SK-MEL-5 (cell line): ENCODE results near the gene MAP2K3. TPM values are rescaled to one million over a fixed set of nuclear protein-coding genes. Genes with fewer than 3 reads are reported as not detected.
"Not testable (repeated sequence)": the region's sequence is repeated elsewhere in the genome, so short reads cannot be mapped to it uniquely, and the experiment has no call there.

Source experiments
- DNase-seq: peaks from one replicate; pipeline ENCODE4 v3.0.0-alpha.2; 2016; ENCODE audit warnings: low read depth, low spot score
- in situ Hi-C: cut with HindIII; loops from 2 replicates; pipeline ENCODE4 v1.10.0; 2016; ENCODE audit warnings: low sequenced_read_pairs, high pct_unique_total_duplicates, low pct_unique_long_range_greater_than_20kb
- total RNA-seq: library from RNA; depleted of rRNA; stranded (reverse); fragments of >200 nt; shearing (Covaris generic); gene quantifications from 2 replicates; pipeline ENCODE4 v1.2.3, GENCODE V29; 2014

The MAP2K3 gene
- total RNA-seq, 1 experiment from 2014 or later = 28.7 TPM

- in situ Hi-C loops, DNase-seq: not testable (repeated sequence)
Observed at GRCh38 chr17:21336541-21337294, 52.2 kb downstream of the MAP2K3 start.

GRCh38 chr17:21337981-21338625 lies 53.6 kb downstream of the MAP2K3 start:
- in situ Hi-C loops, DNase-seq: not testable (repeated sequence)

DNA sequence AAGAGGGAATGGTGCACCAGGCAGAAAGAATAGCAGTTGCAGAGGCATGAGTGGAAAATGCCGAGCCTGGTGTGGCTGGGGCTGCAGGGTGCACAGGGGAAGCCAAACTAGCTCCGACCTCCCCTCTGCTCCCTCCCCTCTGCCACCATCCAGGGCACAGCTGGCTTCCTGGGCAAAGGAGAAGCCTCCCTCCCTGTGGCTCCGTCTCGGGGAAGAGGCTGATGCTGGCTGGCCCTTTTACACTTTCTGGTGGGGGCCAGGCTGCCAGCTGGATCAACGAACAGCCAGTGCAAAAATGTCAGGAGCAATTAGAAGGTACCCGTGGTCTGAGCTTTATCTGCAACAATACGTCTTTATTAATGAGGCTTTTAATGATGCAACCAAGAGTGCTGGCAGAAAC lies 54.5 kb downstream of the MAP2K3 start:
- in situ Hi-C loops = no loop called here
- DNase-seq = no peak

GRCh38 chr17:21339571-21339970 lies 55.1 kb downstream of the MAP2K3 start:
- in situ Hi-C loops, DNase-seq: not testable (repeated sequence)

DNA sequence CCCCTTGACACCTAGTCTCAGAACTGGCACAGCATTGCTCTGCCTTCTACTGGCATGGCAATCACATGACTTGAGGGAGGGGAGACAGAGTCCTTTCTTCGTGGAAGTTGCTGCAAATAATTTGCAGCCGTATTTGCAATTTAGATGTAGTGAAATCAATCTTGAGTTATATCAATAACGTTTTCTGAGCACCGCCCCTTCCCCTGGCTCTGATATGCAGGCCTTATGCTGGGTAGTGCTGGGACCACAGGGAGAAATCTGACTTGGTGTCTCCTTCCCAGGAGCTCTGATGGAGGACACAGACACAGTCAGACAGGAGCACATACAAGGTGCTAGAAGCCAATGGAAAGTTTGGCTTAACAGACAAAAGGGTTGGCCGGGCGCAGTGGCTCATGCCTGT lies 55.9 kb downstream of the MAP2K3 start:
- DNase-seq, in situ Hi-C loops: not testable (repeated sequence)

- not testable (repeated sequence) for DNase-seq
Observed at GRCh38 chr17:21341279-21341678, 56.8 kb downstream of the MAP2K3 start.

DNA sequence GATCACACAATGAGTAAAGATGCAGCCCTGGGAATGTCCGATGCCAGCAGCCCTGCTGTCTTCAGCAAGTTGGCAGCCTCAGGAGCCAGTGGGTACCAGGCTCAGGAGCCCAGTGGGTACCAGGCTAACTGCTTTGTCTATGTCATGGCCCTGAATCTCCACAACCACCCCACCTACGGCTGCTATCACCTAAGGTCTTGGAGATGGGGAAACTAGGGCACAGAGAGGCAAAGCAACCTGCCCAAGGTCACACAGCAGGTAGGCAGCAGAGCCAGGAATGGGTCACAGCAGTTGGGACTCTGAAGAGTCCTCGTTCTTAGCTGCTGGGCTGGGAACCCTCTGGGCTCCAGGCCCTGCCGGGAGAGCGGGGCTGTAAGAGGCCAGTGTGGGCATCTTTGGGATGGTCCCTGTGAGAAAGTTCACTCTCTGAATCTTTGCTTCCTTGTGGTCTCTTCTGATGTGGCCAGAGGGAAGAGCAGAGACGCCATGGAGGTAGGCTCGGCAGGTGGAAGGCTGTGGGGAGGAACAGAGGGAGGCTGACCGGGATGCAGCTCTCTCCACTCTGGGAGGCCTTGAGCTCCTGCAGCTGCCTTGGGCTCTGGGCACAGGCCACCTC lies 57.5 kb downstream of the MAP2K3 start:
- DNase-seq, in situ Hi-C loops: not testable (repeated sequence)

More at GRCh38 chr17:21341279-21341678, 56.8 kb downstream of the MAP2K3 start:
- in situ Hi-C loops = not testable (repeated sequence)

DNA sequence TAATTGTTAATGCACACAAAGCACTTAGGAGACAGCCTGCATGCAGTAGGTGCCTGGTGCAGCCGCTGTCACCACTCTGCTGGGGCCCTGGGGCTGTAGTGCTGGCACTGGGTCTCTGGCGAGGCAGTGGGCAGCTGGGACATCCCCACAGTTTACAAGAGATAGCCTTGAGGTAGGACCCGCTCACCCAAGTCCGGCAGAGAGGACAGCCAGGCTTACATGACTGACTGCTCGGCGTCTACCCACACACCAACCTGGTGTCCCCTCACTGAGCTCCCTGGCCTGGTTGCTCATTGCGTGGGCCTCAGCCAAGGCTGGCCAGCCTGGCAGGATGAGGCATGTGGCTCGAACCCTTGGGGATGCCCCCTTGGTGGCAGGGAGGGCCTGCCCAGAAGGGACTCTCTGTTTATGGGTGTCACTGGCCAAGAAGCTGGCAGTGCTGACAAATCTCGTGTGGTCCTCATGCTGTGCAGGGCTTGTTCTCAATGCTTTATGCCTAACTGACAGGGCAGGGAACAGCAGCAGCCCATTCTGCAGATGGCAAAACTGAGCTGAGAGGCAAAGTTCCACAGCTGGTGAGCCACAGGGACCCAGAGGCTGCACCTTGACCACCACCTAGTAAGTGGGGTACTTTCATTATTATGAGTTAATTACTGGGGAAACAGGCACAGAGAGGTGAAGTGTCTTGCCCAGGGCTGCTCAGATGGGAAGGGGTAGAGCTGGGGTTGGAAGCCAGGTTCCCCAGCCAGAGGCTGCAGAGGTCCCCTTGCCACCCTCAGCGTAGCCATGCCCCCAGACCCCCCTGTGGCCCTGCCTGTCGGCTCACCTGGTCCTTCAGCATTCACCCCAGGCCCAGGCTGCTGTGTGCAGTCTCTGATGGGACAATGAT lies 58.8 kb downstream of the MAP2K3 start:
- in situ Hi-C loops, DNase-seq: not testable (repeated sequence)

DNA sequence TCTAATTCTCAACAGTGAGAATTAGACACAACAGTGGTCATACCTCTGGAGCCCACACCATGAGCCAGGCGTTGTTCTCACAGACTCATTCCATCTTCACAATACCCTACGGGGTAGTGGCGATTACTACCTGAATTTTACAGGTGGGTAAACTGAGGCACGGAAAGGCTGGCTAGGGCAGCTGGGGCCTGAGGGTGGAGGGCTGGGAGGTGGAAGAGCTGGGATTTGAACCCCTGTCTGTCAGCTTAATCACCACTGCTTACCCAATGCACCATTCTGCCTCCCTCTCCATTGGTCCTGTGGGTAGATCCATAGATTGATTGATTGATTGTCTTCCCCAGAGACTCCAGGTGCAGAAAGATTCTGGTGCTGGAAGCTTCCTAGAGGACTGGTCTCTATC lies 60.3 kb downstream of the MAP2K3 start:
- in situ Hi-C loops = not testable (repeated sequence)

GRCh38 chr17:21345236-21345635 lies 60.7 kb downstream of the MAP2K3 start:
- in situ Hi-C loops = no loop called here
- peak; percentile 45 for DNase-seq

More for the DNA sequence above, 60.3 kb downstream of the MAP2K3 start:
- not testable (repeated sequence) for DNase-seq

GRCh38 chr17:21346107-21346506 lies 61.6 kb downstream of the MAP2K3 start:
- in situ Hi-C loops, DNase-seq: not testable (repeated sequence)

GRCh38 chr17:21346651-21347250 lies 62.2 kb downstream of the MAP2K3 start:
- DNase-seq, in situ Hi-C loops: not testable (repeated sequence)

DNA sequence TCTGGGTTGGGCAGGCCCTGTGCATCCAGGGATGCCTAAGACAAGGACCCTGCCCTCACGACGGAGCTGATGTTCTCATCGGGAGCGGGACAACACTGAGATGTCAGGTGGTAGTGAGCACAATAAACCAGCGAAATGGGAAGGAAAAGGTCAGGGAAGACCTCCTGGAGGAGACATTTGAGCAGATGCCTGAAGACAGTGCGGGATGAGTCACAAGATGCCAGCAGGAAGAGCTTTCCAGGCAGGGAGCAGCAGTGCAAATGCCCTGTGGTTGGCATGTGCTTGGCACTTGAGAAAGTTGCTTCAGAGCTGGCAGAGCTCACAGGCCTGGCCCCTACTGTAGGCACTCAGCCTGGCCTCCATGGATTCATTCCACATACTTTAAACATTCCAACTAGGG lies 63.1 kb downstream of the MAP2K3 start:
- DNase-seq, in situ Hi-C loops: not testable (repeated sequence)

- DNase-seq, in situ Hi-C loops: not testable (repeated sequence)
Observed at GRCh38 chr17:21348081-21348925, 63.8 kb downstream of the MAP2K3 start.

DNA sequence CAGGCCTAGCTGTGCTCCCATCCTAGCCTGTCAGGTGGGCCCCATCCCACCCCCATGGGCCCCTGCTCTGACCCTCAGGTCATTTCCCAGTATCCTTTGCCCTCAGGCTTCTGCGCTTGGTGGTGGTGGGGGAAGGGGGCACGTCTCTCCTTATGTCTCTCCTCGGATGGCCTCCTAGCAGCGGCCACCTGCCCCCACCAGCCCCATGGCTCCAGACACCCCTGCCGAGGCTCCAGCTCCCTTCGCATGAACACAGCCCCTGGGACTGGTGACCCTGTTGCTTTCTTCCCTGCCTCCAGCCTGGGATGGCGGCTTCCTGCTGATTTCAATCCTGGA lies 64.4 kb downstream of the MAP2K3 start:
- in situ Hi-C loops = not testable (repeated sequence)

DNA sequence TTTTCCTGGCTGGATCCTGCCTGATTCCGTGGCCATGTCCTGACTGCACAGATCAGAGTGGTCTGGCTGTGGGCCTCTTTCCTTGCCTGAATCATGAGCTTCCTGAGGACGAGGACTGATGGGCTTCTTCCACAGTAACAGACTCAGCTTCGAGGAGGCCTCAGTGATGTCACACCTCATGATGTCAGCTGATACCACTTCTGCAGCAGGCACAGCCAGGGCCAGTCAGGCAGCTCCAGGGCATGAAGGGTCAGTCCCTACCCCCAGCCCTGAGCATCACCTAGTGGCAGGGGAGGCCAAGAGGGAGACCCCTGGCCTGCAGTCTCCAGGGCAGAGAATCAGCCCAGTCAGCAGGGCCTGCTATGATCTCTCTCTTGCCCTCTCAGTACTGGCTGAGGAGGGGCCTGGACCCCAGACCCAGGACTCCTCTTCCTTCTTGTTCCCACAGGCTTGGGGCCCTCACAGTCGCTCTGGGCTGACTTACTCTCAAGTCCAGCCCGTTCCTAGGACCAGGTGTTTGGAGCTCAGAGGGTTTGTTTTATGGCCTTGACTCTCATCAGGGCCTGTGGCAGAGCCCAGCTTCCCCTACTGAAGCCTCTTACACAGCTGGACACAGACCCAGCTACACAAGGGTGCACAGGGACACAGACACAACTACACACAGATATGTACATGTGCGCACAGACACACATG lies 65.0 kb downstream of the MAP2K3 start:
- DNase-seq, in situ Hi-C loops: not testable (repeated sequence)

More for the DNA sequence above, 64.4 kb downstream of the MAP2K3 start:
- DNase-seq = not testable (repeated sequence)
